Measurements from ENCODE around the gene ZNF791. TPM values are rescaled to one million over a fixed set of nuclear protein-coding genes. Genes with fewer than 3 reads are reported as not detected.

ZNF791 gene
- total and polyA plus RNA-seq, 2 of the 13 experiments (the other 11 are each of a cell fraction or from before 2014, with no cell fraction given) = 12.8 to 17.4 TPM

DNA sequence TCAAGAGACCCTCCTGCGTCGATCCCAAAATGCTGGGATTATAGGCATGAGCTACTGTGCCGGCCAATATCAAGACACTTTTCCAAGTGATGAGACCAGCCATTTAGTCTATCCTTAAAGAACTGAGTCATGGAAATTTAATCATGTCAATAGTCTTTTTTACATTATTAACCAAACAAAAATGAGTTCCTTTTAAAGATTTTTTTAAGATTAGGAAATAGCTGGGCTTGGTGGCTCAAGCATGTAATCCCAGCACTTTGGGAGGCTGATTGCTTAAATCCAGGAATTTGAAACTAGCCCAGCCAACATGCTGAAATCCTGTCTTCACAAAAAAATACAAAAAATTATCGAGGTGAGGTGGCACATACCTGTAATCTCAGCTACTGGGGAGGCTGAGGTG is 42.8 kb upstream of the ZNF791 start:
- ATAC-seq (no peak), DNase-seq (ENCODE audit: low spot score) (no peak), FAIRE-seq (no peak)
- no peaks in the 10 kb centered on the region for H3K36me3 ChIP-seq (replicated peaks in 1 of 2; ENCODE audit: control insufficient read depth in 1 of 2, insufficient read depth in 2 of 2, low read length in 2 of 2)
- no peaks in the 10 kb centered on the region; a peak in 1 of 5 replicates for H3K27me3 ChIP-seq (ENCODE audit: control insufficient read depth in 1 of 2, insufficient read depth in 2 of 2, low read length in 2 of 2)
- 73% methylated on average over 4 of the region's 4 CpGs for WGBS (ENCODE audit: low lambda C conversion rate)
- ChIA-PET CTCF (ENCODE audit: low intra/inter-chr PET ratio, low total read pairs) (no interaction called here), POLR2A (interaction anchor here (1.9 kb wide), 1 partner anchor 43 kb away, joined by 5 read pairs; the partner anchor contains the start of genes ZNF490 and ZNF791)
- in situ Hi-C loops (cut with HindIII; ENCODE audit: extremely low pct_ligation_motif_present, low pct_unique_long_range_greater_than_20kb) (no loop called here), intact Hi-C loops (cut with micrococcal nuclease; ENCODE audit: unreplicated experiment) (no loop called here)
- no peak overlapping the region for H3K4me3 ChIP-seq (replicated peaks in 1 of 3; ENCODE audit: insufficient read depth in 1 of 3, low read depth in 2 of 3, low read length in 3 of 3)
- no peaks in the 10 kb centered on the region for H3K9me3 ChIP-seq (ENCODE audit: low read length)
- no peak overlapping the region for H3K4me2 ChIP-seq (ENCODE audit: low read depth, low read length)
- H3K9ac ChIP-seq (ENCODE audit: insufficient read depth, low read depth, low read length) = no peak overlapping the region
- no peaks in the 10 kb centered on the region for H3K79me2 ChIP-seq (ENCODE audit: insufficient read depth, low read length)
- no TSS peak for BruUV-seq (replicated peaks)
- no peak overlapping the region for H3K27ac ChIP-seq (ENCODE audit: extremely low read length, insufficient read depth, low read length)
- no peaks in the 10 kb centered on the region for H4K20me1 ChIP-seq (ENCODE audit: insufficient read depth, low read length)
- H2AFZ ChIP-seq (ENCODE audit: low read length) = no peak overlapping the region
- peaks cover 23% of the 10 kb centered on the region for H3K4me1 ChIP-seq (ENCODE audit: insufficient read depth, low read length)
- no peak for TF ChIP-seq GLI4 (CRISPR knock-in tag; IDR thresholded peaks at IDR 0.05; ENCODE audit: borderline replicate concordance)
- TF ChIP-seq SMYD3 (CRISPR knock-in tag; IDR thresholded peaks at IDR 0.05) = no peak
- TF ChIP-seq, protein P1, sequence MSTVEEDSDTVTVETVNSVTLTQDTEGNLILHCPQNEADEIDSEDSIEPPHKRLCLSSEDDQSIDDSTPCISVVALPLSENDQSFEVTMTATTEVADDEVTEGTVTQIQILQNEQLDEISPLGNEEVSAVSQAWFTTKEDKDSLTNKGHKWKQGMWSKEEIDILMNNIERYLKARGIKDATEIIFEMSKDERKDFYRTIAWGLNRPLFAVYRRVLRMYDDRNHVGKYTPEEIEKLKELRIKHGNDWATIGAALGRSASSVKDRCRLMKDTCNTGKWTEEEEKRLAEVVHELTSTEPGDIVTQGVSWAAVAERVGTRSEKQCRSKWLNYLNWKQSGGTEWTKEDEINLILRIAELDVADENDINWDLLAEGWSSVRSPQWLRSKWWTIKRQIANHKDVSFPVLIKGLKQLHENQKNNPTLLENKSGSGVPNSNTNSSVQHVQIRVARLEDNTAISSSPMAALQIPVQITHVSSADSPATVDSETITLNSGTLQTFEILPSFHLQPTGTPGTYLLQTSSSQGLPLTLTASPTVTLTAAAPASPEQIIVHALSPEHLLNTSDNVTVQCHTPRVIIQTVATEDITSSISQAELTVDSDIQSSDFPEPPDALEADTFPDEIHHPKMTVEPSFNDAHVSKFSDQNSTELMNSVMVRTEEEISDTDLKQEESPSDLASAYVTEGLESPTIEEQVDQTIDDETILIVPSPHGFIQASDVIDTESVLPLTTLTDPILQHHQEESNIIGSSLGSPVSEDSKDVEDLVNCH (CRISPR knock-in tag; IDR thresholded peaks at IDR 0.05) = no peak
- TF ChIP-seq SRSF4 (IDR thresholded peaks at IDR 0.05; ENCODE audit: low read depth, low read length, poor library complexity, severe bottlenecking) = no peak
- TF ChIP-seq ZNF362 (CRISPR knock-in tag; IDR thresholded peaks at IDR 0.05; ENCODE audit: borderline replicate concordance) = no peak
- no peak for TF ChIP-seq FOSL2 (CRISPR knock-in tag; IDR thresholded peaks at IDR 0.05)
- TF ChIP-seq, protein P2, sequence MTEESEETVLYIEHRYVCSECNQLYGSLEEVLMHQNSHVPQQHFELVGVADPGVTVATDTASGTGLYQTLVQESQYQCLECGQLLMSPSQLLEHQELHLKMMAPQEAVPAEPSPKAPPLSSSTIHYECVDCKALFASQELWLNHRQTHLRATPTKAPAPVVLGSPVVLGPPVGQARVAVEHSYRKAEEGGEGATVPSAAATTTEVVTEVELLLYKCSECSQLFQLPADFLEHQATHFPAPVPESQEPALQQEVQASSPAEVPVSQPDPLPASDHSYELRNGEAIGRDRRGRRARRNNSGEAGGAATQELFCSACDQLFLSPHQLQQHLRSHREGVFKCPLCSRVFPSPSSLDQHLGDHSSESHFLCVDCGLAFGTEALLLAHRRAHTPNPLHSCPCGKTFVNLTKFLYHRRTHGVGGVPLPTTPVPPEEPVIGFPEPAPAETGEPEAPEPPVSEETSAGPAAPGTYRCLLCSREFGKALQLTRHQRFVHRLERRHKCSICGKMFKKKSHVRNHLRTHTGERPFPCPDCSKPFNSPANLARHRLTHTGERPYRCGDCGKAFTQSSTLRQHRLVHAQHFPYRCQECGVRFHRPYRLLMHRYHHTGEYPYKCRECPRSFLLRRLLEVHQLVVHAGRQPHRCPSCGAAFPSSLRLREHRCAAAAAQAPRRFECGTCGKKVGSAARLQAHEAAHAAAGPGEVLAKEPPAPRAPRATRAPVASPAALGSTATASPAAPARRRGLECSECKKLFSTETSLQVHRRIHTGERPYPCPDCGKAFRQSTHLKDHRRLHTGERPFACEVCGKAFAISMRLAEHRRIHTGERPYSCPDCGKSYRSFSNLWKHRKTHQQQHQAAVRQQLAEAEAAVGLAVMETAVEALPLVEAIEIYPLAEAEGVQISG (CRISPR knock-in tag; IDR thresholded peaks at IDR 0.05) = no peak
- TF ChIP-seq, protein P3, sequence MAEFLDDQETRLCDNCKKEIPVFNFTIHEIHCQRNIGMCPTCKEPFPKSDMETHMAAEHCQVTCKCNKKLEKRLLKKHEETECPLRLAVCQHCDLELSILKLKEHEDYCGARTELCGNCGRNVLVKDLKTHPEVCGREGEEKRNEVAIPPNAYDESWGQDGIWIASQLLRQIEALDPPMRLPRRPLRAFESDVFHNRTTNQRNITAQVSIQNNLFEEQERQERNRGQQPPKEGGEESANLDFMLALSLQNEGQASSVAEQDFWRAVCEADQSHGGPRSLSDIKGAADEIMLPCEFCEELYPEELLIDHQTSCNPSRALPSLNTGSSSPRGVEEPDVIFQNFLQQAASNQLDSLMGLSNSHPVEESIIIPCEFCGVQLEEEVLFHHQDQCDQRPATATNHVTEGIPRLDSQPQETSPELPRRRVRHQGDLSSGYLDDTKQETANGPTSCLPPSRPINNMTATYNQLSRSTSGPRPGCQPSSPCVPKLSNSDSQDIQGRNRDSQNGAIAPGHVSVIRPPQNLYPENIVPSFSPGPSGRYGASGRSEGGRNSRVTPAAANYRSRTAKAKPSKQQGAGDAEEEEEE (CRISPR knock-in tag; IDR thresholded peaks at IDR 0.05; ENCODE audit: borderline replicate concordance) = no peak
- TF ChIP-seq ZNF782 (CRISPR knock-in tag; IDR thresholded peaks at IDR 0.05; ENCODE audit: borderline replicate concordance) = no peak
- no peak for TF ChIP-seq CERS6 (CRISPR knock-in tag; IDR thresholded peaks at IDR 0.05)
- TF ChIP-seq, protein P4, sequence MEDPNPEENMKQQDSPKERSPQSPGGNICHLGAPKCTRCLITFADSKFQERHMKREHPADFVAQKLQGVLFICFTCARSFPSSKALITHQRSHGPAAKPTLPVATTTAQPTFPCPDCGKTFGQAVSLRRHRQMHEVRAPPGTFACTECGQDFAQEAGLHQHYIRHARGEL (CRISPR knock-in tag; IDR thresholded peaks at IDR 0.05) = no peak
